ENCODE results near the gene FAM186B.

Gene FAM186B

GRCh38 chr12:49547090-49547690 lies 58.2 kb downstream of the FAM186B start:
- Histone ChIP-seq H3K9ac (ENCODE audit: low read length) (no peak overlapping the region), H3K27ac (ENCODE audit: low read length) (no peak overlapping the region), H3K9me3 (ENCODE audit: insufficient read depth, low read length) (no peaks in the 10 kb centered on the region), H3K27me3 (ENCODE audit: low read depth, low read length) (0 out of 2 replicates have a peak, but pooled peaks cover 4% of the 10 kb centered on the region), H3K4me2 (ENCODE audit: low read length) (no peak overlapping the region), H3K4me1 (ENCODE audit: low read length) (no peaks in the 10 kb centered on the region), H3K4me3 (ENCODE audit: low read length) (no peak overlapping the region), H3K79me2 (ENCODE audit: low read length) (no peaks in the 10 kb centered on the region), H2AFZ (ENCODE audit: low read depth, low read length) (no peak overlapping the region), H3K36me3 (replicated peaks; ENCODE audit: low read depth, low read length) (no peaks in the 10 kb centered on the region), H4K20me1 (ENCODE audit: insufficient read depth, low read length) (no peaks in the 10 kb centered on the region)
- no peak for TF ChIP-seq EZH2phosphoT487 (IDR thresholded peaks at IDR 0.05; ENCODE audit: low read depth)
- TF ChIP-seq CTCF (IDR thresholded peaks at IDR 0.05; ENCODE audit: low read depth, low read length) = no peak

DNA sequence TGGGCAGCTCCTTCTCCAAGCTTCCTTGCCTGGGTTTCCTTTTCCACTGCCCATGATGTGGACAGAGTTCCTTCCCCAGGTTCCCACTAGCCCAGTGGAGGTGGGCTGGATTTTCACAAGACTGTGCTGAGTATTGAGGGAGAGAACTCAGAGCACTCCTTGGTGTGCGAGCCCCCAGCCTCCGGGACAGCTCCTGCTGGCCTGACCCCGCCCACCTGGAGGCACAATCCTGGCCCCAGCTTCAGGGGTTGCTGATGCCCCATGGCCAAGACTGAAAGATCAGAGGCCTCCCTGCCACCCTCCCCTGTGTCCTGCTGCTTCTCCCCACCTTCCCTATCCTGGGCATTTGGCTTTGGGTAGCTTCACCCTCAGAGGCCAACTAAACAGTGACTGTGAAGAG lies 59.0 kb downstream of the FAM186B start:
- H3K4me1 ChIP-seq (ENCODE audit: low read length) = no peaks in the 10 kb centered on the region
- no peaks in the 10 kb centered on the region for H3K9me3 ChIP-seq (ENCODE audit: insufficient read depth, low read length)
- no peak overlapping the region for H3K4me2 ChIP-seq (ENCODE audit: low read length)
- H3K27ac ChIP-seq (ENCODE audit: low read length) = no peak overlapping the region
- TF ChIP-seq EZH2phosphoT487 (IDR thresholded peaks at IDR 0.05; ENCODE audit: low read depth) (no peak), CTCF (IDR thresholded peaks at IDR 0.05; ENCODE audit: low read depth, low read length) (no peak)
- no peaks in the 10 kb centered on the region for H4K20me1 ChIP-seq (ENCODE audit: insufficient read depth, low read length)
- H2AFZ ChIP-seq (ENCODE audit: low read depth, low read length) = no peak overlapping the region
- H3K36me3 ChIP-seq (replicated peaks; ENCODE audit: low read depth, low read length) = no peaks in the 10 kb centered on the region
- no peak overlapping the region for H3K9ac ChIP-seq (ENCODE audit: low read length)
- H3K27me3 ChIP-seq (ENCODE audit: low read depth, low read length) = 0 out of 2 replicates have a peak, but pooled peaks cover 4% of the 10 kb centered on the region
- no peaks in the 10 kb centered on the region for H3K79me2 ChIP-seq (ENCODE audit: low read length)
- no peak overlapping the region for H3K4me3 ChIP-seq (ENCODE audit: low read length)

GRCh38 chr12:49545815-49546214 lies 59.6 kb downstream of the FAM186B start:
- H3K36me3 ChIP-seq (replicated peaks; ENCODE audit: low read depth, low read length) = no peaks in the 10 kb centered on the region
- H3K79me2 ChIP-seq (ENCODE audit: low read length) = no peaks in the 10 kb centered on the region
- 0 out of 2 replicates have a peak, but pooled peaks cover 4% of the 10 kb centered on the region for H3K27me3 ChIP-seq (ENCODE audit: low read depth, low read length)
- H3K4me2 ChIP-seq (ENCODE audit: low read length) = no peak overlapping the region
- H3K9me3 ChIP-seq (ENCODE audit: insufficient read depth, low read length) = no peaks in the 10 kb centered on the region
- H3K4me1 ChIP-seq (ENCODE audit: low read length) = no peaks in the 10 kb centered on the region
- TF ChIP-seq EZH2phosphoT487 (IDR thresholded peaks at IDR 0.05; ENCODE audit: low read depth) (no peak), CTCF (IDR thresholded peaks at IDR 0.05; ENCODE audit: low read depth, low read length) (no peak)
- H2AFZ ChIP-seq (ENCODE audit: low read depth, low read length) = no peak overlapping the region
- no peak overlapping the region for H3K4me3 ChIP-seq (ENCODE audit: low read length)
- no peak overlapping the region for H3K27ac ChIP-seq (ENCODE audit: low read length)
- no peaks in the 10 kb centered on the region for H4K20me1 ChIP-seq (ENCODE audit: insufficient read depth, low read length)
- no peak overlapping the region for H3K9ac ChIP-seq (ENCODE audit: low read length)

DNA sequence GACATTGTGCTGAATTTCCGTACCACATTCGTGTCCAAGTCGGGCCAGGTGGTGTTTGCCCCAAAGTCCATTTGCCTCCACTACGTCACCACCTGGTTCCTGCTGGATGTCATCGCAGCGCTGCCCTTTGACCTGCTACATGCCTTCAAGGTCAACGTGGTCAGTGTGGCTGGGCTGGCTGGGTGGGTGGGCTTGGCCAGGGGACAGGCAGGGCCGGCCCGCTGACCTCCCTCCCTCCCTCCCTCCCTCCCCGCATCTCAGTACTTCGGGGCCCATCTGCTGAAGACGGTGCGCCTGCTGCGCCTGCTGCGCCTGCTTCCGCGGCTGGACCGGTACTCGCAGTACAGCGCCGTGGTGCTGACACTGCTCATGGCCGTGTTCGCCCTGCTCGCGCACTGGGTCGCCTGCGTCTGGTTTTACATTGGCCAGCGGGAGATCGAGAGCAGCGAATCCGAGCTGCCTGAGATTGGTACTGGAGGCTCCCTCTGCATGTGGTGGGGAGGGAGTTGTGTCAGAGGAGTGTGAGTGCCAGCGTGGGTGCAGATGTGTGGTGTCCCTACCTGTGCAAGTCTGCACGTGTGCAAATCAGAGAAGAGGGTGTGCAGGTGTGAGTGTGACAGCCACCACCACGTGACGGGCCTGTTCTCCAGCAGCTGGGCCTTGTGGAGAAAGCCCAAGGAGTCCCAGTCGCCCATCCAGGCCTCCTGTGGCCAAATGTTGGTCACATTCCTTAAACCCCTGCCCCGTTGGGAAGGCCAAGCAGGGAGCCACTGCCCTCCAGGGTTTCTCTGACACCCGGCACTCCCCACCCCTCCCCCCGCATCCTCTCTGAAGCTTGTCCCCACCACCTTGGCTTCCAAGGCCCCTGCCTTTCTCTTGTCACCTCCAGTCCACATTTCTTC lies 61.3 kb downstream of the FAM186B start:
- H3K9ac ChIP-seq (ENCODE audit: low read length) = no peak overlapping the region
- H3K4me2 ChIP-seq (ENCODE audit: low read length) = no peak overlapping the region
- H3K4me3 ChIP-seq (ENCODE audit: low read length) = no peak overlapping the region
- TF ChIP-seq CTCF (IDR thresholded peaks at IDR 0.05; ENCODE audit: low read depth, low read length) (no peak), EZH2phosphoT487 (IDR thresholded peaks at IDR 0.05; ENCODE audit: low read depth) (no peak)
- 0 out of 2 replicates have a peak, but pooled peaks cover 4% of the 10 kb centered on the region for H3K27me3 ChIP-seq (ENCODE audit: low read depth, low read length)
- H3K36me3 ChIP-seq (replicated peaks; ENCODE audit: low read depth, low read length) = no peaks in the 10 kb centered on the region
- no peaks in the 10 kb centered on the region for H4K20me1 ChIP-seq (ENCODE audit: insufficient read depth, low read length)
- no peak overlapping the region for H3K27ac ChIP-seq (ENCODE audit: low read length)
- H3K4me1 ChIP-seq (ENCODE audit: low read length) = peaks cover 4% of the 10 kb centered on the region; the same call in 1 of the 2 replicates
- H3K79me2 ChIP-seq (ENCODE audit: low read length) = no peaks in the 10 kb centered on the region
- no peak overlapping the region for H2AFZ ChIP-seq (ENCODE audit: low read depth, low read length)
- no peaks in the 10 kb centered on the region for H3K9me3 ChIP-seq (ENCODE audit: insufficient read depth, low read length)
